Urothelium cell line (cell line): Measurements from ENCODE around the gene ESRRB.

Experiments used
- DNase-seq: peaks from one replicate; pipeline ENCODE4 v3.0.0; 2011; ENCODE audit warnings: low spot score, mixed read lengths
- FAIRE-seq: peaks from 2 replicates; lab custom pipeline; 2011; peaks lifted over from hg19 to GRCh38; lab: Jason Lieb, UNC

ESRRB gene

DNA sequence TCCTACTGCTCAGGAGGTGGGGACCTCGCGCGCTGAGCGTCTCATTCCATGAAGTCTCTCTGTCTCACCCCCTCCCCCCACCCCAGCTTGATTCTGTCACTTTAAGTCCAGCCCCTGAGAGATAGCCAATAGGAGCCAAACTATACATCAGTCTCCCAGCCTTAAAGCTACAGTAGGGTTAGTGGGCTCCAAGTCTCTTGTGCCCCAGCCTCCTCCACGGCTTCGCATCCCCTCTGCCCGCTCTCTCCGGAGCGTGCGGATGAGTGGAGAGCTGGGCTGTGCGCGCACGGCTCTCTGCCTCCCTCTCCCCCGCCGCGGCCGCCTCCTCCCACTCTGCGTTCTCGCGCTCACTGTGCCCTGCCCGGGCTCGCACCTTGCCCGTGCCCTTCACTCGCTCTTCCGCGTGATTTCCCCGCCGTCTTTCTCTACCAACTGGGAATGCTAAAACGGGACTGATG, at the start of gene ESRRB:
Gene ESRRB, plus strand, starts transcription at position 191 of the 458 bp plus-strand sequence. Its CDS starts 265 bp downstream, at position 456.
- FAIRE-seq (peak; percentile 13), DNase-seq (peak; percentile 68)

DNA sequence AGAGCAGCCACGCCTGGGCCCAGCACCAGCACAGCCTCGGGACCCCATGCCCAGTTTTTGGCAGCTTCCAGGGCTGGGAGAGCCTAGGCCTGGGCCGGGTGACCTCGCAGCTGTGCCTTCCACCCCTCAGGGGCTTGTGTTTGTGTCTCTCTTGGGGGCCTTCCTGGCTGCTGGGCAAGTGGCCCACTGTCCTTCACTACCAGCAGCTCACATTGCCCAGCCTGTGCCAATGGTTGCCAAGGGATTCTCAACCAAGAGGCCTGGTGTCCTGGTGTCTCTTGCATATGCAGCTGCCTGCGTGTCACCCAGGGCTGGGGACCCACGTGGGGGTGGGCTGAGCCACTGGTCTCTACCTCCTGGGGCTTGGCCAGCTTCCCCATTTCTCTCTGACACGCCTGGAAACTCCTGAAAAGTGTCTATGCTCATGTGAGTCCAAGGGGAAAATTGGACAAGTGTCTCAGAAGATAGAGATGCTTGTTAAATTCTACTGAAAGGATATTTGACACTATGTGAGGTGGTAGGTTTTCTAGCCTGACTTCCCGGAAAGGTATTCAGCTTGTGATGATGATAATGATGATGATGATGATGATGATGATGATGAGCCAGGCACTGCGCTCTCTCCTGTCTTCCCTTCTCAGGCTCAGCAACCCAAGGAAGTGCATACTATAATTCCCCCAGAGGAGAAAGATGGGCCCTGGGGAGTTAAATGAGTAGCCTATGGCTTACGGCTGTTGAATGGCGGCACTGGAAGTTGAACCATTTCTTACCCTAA, 48.8 kb upstream of the ESRRB start:
- FAIRE-seq (no peak), DNase-seq (no peak)

DNA sequence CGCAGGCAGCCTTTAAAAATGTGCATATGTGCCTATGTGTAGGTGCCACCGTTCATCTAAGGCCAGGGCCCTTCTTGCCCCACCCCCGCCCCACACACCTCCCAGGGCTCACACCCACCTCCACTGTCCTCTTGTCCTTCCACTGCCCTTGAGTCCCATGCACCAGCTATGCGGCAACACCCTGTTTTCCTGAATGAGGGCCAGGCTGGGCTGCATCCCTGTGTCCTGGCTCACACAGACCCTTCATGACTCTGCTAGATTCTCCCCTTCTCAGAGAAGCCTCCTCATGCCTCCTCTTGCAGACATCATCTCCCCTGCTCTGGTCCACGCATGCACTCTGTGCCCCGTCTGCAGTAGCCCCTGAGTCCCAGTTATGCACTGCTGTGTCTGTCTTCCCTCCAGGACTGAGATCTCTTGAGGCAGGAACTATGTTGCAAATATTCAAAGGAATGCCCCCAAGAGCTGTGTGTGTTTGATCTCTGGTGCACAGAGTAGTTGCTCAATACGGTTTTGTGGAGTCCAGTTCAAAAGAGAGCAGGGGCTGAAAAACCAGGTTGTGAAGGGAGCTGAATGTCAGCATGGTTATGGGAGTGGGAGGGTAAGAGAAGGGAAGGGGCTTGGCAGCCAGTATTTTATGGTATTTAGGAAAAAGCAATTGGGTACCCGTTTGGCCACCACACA, 47.3 kb upstream of the ESRRB start:
- DNase-seq (no peak), FAIRE-seq (no peak)

DNA sequence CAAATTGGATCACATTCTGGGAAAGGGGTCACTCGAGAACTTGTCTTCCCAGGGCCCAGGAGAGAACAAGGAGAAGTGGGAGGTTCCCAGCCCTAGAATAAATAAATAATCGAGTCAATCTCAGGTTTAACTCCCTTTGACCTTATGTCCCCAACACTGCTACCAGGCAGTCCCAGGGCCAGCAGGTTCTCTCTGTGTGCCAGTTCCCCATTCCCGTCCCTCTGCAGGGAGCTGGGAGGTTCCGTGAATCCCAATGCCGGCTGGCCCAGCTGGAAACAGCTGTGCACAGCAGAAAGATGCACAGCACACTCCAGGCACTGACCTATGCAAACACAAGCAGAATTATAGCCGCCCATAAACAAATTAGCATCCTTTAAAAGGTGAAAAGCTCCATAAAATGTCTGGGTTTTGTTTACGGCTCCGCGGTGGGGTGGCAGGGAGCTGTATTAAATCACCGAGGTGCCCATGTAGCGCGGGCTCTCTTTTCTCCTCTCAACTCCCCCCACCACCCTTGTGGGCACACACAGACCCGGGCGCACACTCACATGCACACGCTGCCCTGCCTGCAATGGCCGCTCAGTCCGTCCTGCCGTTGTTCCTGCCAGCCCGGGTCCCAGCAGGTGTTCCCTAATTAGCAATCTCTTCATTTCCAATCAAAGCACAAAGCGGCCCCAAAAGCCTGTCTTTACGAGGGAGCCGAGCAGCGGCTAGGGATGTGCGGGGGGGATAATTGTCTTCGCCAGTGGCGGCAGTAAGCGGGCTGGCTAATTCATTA, 46.6 kb upstream of the ESRRB start:
- FAIRE-seq (no peak), DNase-seq (no peak)

DNA sequence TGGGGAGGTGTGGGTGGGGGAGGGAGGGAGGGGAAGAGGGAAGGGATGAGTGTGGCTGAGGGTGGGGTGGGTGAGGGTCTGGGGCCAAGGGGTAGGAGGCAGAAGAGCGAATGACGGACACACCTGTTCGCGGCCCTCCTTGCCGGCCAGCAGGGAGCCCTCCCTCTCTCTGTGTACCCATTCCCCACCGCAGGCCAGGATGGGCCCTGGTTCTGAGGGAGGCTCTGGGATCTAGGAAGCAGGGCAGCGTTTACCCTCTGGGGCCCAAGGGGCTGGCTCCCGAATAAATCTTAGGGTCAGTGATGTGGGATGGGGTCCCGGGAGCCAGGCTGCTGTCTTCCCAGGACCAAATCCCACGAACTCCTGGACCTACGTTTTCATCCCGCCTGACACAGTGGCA, 46.0 kb upstream of the ESRRB start:
- FAIRE-seq (no peak), DNase-seq (no peak)

DNA sequence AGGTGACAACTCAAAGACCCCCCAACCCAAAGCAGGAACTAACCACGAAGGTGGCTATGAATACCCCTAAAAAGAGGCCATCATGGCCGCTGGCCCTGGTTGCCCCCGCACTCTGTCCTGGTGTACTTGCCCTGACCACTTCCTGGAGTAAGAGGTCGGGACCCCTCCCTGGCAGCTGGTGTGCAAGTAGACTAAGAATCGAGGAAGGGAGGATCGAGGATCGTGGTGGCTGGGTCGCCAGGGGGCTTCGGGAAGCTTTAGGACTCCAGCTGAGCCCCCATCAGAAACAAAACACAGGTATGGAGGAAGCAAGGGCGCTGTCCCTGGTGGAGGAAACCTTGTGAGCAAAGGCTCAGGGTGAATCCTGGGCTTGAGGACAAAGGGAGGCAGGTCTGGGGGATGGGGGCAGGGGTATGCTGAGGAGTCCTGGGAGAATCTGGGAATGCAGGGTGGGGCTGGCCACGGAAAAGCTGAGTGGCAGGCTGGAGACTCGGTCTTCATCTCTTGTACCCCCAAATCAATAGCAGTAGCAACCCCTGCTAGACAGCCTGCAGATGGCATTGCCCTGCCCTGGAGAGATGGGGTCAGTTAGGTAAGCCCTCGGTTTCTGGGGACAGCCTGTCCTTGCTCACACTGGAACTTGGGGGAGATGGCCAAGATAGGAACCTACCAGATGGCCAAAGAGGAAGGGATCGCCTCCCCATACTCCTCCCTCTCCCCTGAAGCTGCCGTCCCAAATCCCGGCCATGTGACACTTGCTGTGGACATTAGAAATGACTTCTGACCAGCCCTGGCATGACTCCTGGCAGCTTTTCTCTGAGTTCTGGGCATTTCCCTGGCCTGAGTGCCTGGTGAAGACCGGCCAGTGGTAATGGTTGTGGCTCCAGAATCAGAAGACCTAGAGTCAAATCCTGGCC, 45.3 kb upstream of the ESRRB start:
- no peak for DNase-seq
- FAIRE-seq: no peak

DNA sequence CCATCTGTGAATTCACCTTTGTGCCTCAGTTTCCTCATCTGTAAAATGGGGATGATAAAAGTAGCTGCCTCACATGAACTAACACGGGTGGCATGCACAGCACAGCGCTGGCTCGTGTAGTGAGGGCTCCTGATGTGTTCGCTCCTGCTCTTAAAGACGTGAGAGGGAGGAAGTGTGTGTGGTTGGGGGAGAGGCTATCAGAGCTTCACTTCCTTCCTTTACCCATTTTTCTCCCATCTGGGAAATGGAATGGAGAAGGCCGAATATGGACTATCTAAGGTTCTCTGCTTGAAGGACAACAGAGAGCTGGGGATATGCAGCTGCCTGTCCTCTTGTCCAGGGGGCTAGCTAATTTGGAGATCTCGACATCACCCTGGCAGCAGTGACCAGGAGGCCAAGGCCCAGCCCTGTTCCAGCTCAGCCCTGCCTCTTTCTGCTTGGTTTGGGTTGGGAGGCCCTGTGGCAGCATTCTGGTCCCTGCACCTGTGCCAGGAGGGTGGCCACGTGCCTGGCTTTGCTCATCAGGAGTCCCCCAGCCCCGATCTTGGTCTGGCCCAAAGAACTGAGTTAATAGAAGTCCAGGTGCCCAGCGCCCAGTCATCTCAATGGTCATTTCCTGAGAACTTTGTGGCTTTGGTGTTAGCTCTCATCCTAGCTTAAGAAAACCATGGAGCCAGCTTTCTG, 44.5 kb upstream of the ESRRB start:
- FAIRE-seq: no peak
- DNase-seq: no peak

DNA sequence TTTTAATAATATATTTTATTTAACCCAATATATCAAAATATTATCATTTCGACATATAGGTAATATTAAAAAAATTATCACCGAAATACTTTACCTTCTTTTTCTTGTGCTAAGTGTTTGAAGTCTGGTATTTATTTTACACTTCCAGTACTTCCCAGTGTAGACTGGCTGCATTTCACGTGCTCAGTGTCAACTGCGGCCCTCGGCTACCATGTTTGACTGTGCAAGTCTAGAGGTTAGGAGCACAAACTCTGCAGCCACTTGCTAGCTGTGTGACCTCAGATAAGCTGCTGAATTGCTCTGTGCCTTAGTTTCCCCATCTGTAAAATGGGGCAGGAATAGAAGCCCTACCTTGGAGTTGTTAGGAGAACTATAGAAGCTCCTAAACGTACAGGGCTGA, 42.3 kb upstream of the ESRRB start:
- DNase-seq (no peak), FAIRE-seq (no peak)

- FAIRE-seq (no peak), DNase-seq (no peak)
These were observed 41.6 kb upstream of the ESRRB start for GRCh38 chr14:76334316-76334715.

- DNase-seq: no peak
- no peak for FAIRE-seq
These were observed 39.1 kb upstream of the ESRRB start for GRCh38 chr14:76336876-76337275.

GRCh38 chr14:76337635-76338545, 38.0 kb upstream of the ESRRB start:
- DNase-seq (no peak), FAIRE-seq (no peak)

GRCh38 chr14:76339728-76340615, 36.0 kb upstream of the ESRRB start:
- DNase-seq (no peak), FAIRE-seq (no peak)

DNA sequence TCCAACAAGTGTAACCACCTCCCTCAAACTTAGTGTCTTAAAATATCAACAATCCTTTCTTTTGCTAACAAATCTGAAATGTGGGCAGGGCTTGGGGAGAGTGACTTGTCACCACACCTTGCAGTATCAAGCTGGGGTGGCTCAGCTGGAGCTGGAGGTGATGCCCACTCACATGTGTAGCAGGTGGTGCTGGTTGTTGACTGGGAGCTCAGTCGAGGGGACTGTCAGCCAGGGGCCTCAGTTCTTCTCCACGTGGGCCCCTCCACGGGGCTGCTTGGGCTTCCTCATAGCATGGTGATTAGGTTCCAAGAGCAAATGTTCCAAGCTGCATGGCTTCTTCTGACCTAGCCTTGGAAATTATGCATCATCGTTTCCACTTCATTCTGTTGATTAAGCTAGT, 32.6 kb upstream of the ESRRB start:
- DNase-seq (no peak), FAIRE-seq (no peak)

DNA sequence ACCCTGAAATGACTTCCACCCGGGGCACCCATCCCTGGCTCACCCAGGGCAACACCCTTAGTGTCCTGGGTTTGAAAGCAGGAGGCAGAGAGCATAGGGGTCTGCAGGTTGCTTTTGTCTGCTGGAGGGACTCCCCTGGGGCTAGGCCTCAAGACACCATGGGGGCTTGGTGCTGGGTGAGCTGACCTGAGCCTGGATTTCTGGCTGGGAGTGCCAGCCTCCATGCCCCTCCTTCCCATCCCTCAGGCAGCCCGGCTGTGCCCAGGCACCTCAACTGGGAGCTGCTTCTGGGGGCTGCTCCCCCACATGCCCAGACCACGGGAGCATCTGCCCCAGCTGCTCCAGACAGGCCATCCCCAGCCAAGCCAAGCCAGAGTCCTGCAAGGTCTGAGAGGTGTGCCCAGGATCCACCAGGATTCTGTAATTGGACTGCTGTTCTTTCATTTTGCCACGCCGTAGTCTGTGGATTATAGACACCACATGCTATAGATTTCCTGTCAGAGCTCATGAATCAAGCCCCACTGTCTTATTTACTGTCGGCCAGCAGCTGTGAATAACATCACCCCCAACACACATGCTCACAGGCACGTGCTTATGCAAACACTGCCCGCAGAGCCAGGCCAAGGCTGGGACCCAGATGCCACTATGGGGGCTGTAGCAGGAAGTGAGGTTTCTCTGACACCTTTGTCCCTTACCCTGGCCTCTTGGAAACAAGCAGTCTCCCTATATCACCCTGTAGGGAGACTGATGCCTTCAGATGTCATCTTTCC, 29.4 kb upstream of the ESRRB start:
- FAIRE-seq (no peak), DNase-seq (no peak)

- DNase-seq: peak; percentile 77
- FAIRE-seq: peak; percentile 9
These were observed 27.0 kb upstream of the ESRRB start for GRCh38 chr14:76348898-76349297.

DNA sequence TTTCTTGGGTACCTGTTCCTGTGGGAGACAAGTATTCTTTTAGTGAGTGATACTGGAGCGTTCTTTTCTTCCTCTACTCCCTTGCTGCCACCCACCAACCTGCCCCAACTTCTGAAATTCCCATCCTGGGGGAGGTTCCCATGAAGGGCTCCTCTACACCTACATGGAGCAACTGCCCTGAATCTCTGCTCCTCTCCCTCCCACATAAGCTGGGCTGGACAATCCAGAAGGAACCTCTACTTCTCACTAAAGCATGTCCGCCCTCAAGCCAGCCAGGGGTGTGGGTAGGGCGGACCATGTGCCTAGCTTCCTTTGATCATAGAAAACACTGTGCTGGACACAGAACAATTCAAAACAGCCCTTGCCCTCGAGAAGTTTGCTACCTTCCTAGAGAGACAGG, 25.9 kb upstream of the ESRRB start:
- no peak for DNase-seq
- FAIRE-seq: no peak

- no peak for DNase-seq
- FAIRE-seq: no peak
These were observed 25.3 kb upstream of the ESRRB start for GRCh38 chr14:76350671-76351070.
